Central memory CD8-positive, alpha-beta T cell (primary cell): ENCODE data around the gene APOM.

Experiments
- ATAC-seq: fragments of 150-1000 bp; cut with Tn5 transposase; replicated peaks from 2 replicates; pipeline ENCODE4 v1.10.0; 2022; ENCODE audit warnings: mild to moderate bottlenecking, moderate FRiP score, moderate number of reproducible peaks; ENCODE audit not compliant: poor library complexity, severe bottlenecking; ENCODE audit errors: extremely low read depth
- DNase-seq, 2 donors: peaks; one replicate each; pipeline ENCODE4 v3.0.0; 2021; ENCODE audit warnings: low spot score in 2 of 2
- H3K27ac Mint-ChIP-seq: one replicate; pipeline ENCODE4 v1.8.0; 2022; ENCODE audit warnings: low read depth, mild to moderate bottlenecking, moderate library complexity, mixed read lengths
- H3K27me3 Mint-ChIP-seq: one replicate; pipeline ENCODE4 v1.8.0; 2022; ENCODE audit warnings: mixed read lengths
- H3K36me3 Mint-ChIP-seq: one replicate; pipeline ENCODE4 v1.8.0; 2022; ENCODE audit warnings: mild to moderate bottlenecking, moderate library complexity, mixed read lengths; ENCODE audit not compliant: insufficient read depth
- H3K4me1 Mint-ChIP-seq: one replicate; pipeline ENCODE4 v1.8.0; 2022; ENCODE audit warnings: mixed read lengths
- H3K4me3 Mint-ChIP-seq: one replicate; pipeline ENCODE4 v1.8.0; 2022; ENCODE audit warnings: mild to moderate bottlenecking, moderate library complexity, mixed read lengths
- H3K9me3 Mint-ChIP-seq: one replicate; pipeline ENCODE4 v1.8.0; 2022; ENCODE audit warnings: mixed read lengths

Gene APOM

GRCh38 chr6:31663126-31663960 lies 7.6 kb downstream of the APOM start:
- DNase-seq, result no peak
- Mint-ChIP-seq H3K27me3 (no peaks in the 10 kb centered on the region), H3K4me3 (peak overlapping the region; percentile 96), H3K9me3 (no peaks in the 10 kb centered on the region), H3K4me1 (peaks cover 73% of the 10 kb centered on the region), H3K27ac (peak overlapping the region; percentile 94), H3K36me3 (peaks cover 38% of the 10 kb centered on the region)
- no peak for ATAC-seq

GRCh38 chr6:31663961-31664789 lies 8.5 kb downstream of the APOM start:
- no peaks in the 10 kb centered on the region for H3K9me3 Mint-ChIP-seq
- peak overlapping the region; percentile 96 for H3K4me3 Mint-ChIP-seq
- DNase-seq, result no peak
- peaks cover 37% of the 10 kb centered on the region for H3K36me3 Mint-ChIP-seq
- no peaks in the 10 kb centered on the region for H3K27me3 Mint-ChIP-seq
- peak overlapping the region; percentile 94 for H3K27ac Mint-ChIP-seq
- peaks cover 65% of the 10 kb centered on the region for H3K4me1 Mint-ChIP-seq
- ATAC-seq, result no peak

- H3K27ac Mint-ChIP-seq, result peak within 1 kb of the TSS; percentile 94
Observed at GRCh38 chr6:31664790-31665500, 9.3 kb downstream of the APOM start, which contains the start of gene GPANK1. Gene GPANK1 (minus strand): TSS chr6:31664997. CDS start chr6:31664478, 519 bp downstream.

GRCh38 chr6:31665501-31666336 lies 10.0 kb downstream of the APOM start, which contains the start of gene CSNK2B:
Gene CSNK2B (plus strand): TSS chr6:31666080. CDS start chr6:31666832, 752 bp downstream.
- peaks cover 47% of the 10 kb centered on the region for H3K36me3 Mint-ChIP-seq

More at GRCh38 chr6:31664790-31665500, 9.3 kb downstream of the APOM start, which contains the start of gene GPANK1:
- H3K27me3 Mint-ChIP-seq, result no peaks in the 10 kb centered on the region
- ATAC-seq, result peak; percentile 44
- peak within 1 kb of the TSS; percentile 96 for H3K4me3 Mint-ChIP-seq
- H3K4me1 Mint-ChIP-seq, result peaks cover 57% of the 10 kb centered on the region
- peak; percentile 80 to 82 for DNase-seq
- peaks cover 42% of the 10 kb centered on the region for H3K36me3 Mint-ChIP-seq
- H3K9me3 Mint-ChIP-seq, result no peaks in the 10 kb centered on the region

GRCh38 chr6:31666337-31666965 lies 10.8 kb downstream of the APOM start:
- H3K36me3 Mint-ChIP-seq, result peaks cover 45% of the 10 kb centered on the region

More at GRCh38 chr6:31665501-31666336, 10.0 kb downstream of the APOM start, which contains the start of gene CSNK2B:
- Mint-ChIP-seq H3K4me3 (peak within 1 kb of the TSS; percentile 96), H3K9me3 (no peaks in the 10 kb centered on the region), H3K4me1 (peaks cover 53% of the 10 kb centered on the region), H3K27me3 (no peaks in the 10 kb centered on the region), H3K27ac (peak within 1 kb of the TSS; percentile 94)
- ATAC-seq (peak; percentile 87), DNase-seq (peak; percentile 91 to 97)

GRCh38 chr6:31669676-31670075 lies 14.0 kb downstream of the APOM start, which contains the start of gene LY6G5B:
Gene LY6G5B (plus strand): TSS chr6:31669976. CDS start chr6:31670951, 975 bp downstream.
- Mint-ChIP-seq H3K27me3 (no peaks in the 10 kb centered on the region), H3K4me3 (no peak within 1 kb of the TSS), H3K4me1 (peaks cover 24% of the 10 kb centered on the region), H3K36me3 (peaks cover 41% of the 10 kb centered on the region), H3K27ac (no peak within 1 kb of the TSS), H3K9me3 (no peaks in the 10 kb centered on the region)
- ATAC-seq, result no peak
- no peak for DNase-seq

More at GRCh38 chr6:31666337-31666965, 10.8 kb downstream of the APOM start:
- Mint-ChIP-seq H3K9me3 (no peaks in the 10 kb centered on the region), H3K4me1 (peaks cover 45% of the 10 kb centered on the region), H3K27me3 (no peaks in the 10 kb centered on the region), H3K4me3 (peak overlapping the region; percentile 96), H3K27ac (peak overlapping the region; percentile 94)
- DNase-seq (no peak), ATAC-seq (no peak)

- Mint-ChIP-seq H3K36me3 (peaks cover 13% of the 10 kb centered on the region), H3K9me3 (no peaks in the 10 kb centered on the region), H3K4me1 (peaks cover 20% of the 10 kb centered on the region), H3K27ac (peak overlapping the region; percentile 60), H3K27me3 (no peaks in the 10 kb centered on the region), H3K4me3 (no peak overlapping the region)
- no peak for ATAC-seq
- no peak for DNase-seq
Observed at GRCh38 chr6:31676322-31676903, 20.7 kb downstream of the APOM start.

- H3K27me3 Mint-ChIP-seq, result no peaks in the 10 kb centered on the region
- no peaks in the 10 kb centered on the region for H3K9me3 Mint-ChIP-seq
- H3K36me3 Mint-ChIP-seq, result peaks cover 12% of the 10 kb centered on the region
- no peak overlapping the region for H3K4me3 Mint-ChIP-seq
- ATAC-seq, result no peak
- H3K27ac Mint-ChIP-seq, result no peak overlapping the region
- H3K4me1 Mint-ChIP-seq, result peaks cover 23% of the 10 kb centered on the region
- DNase-seq, result no peak
Observed at GRCh38 chr6:31676904-31677303, 21.2 kb downstream of the APOM start.

- ATAC-seq (no peak), DNase-seq (no peak)
- Mint-ChIP-seq H3K9me3 (no peaks in the 10 kb centered on the region), H3K4me3 (no peak overlapping the region), H3K36me3 (peaks cover 9% of the 10 kb centered on the region), H3K27ac (no peak overlapping the region), H3K27me3 (no peaks in the 10 kb centered on the region), H3K4me1 (peaks cover 23% of the 10 kb centered on the region)
Observed at GRCh38 chr6:31677955-31678354, 22.3 kb downstream of the APOM start.

- H3K27ac Mint-ChIP-seq, result peak within 1 kb of the TSS; percentile 86
- ATAC-seq, result peak; percentile 62
- peaks cover 23% of the 10 kb centered on the region for H3K4me1 Mint-ChIP-seq
- H3K9me3 Mint-ChIP-seq, result no peaks in the 10 kb centered on the region
- H3K36me3 Mint-ChIP-seq, result peaks cover 5% of the 10 kb centered on the region
- peak within 1 kb of the TSS; percentile 88 for H3K4me3 Mint-ChIP-seq
- DNase-seq, result peak in 1 of 2 donors; percentile 37
- no peaks in the 10 kb centered on the region for H3K27me3 Mint-ChIP-seq
Observed at GRCh38 chr6:31680226-31681134, 24.8 kb downstream of the APOM start, which contains the start of gene LY6G5C. Gene LY6G5C (minus strand): TSS chr6:31681067. CDS start chr6:31680373, 694 bp downstream.
